Breast epithelium (tissue), 3 donors: ENCODE measurements around the gene PLCH2.

Source experiments
- POLR2A ChIP-seq: fragments of 450-650 bp; IDR thresholded peaks from one replicate; pipeline ENCODE4 v1.6.1; 2016; ENCODE audit warnings: antibody characterized with exemption, mild to moderate bottlenecking, moderate library complexity
- POLR2AphosphoS5 ChIP-seq, 3 donors: sonication (generic); formaldehyde crosslinking; IDR thresholded peaks; one replicate each; pipeline ENCODE4 v1.6.1; 2017; ENCODE audit warnings: antibody characterized with exemption in 3 of 3
- TF ChIP-seq, protein P1 (sequence below), 3 donors: fragments of 450-650 bp; IDR thresholded peaks; one replicate each; pipeline ENCODE4 v1.5.1; 2016 to 2017; ENCODE audit warnings: antibody characterized with exemption in 3 of 3, mild to moderate bottlenecking in 3 of 3, moderate library complexity in 3 of 3

DNA sequence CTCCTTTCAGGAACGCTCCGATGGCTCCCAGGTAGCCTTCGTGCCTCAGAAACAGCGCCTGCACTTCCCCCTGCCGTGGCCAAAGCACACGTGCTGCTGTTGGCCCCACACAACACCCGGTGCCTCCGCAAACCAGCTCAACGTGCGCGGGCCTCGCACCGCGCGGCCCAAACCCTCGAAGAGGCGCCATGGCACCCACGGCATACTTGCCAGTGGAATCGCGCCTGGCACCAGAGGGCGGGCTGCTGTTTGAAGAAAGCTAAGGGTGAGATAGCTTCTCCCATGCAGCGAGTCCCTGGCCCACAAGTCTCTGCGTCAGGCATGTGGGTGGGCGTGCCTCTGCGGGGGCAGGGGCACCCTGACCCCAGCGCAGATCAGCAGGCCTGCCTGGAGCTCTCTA is 42.4 kb downstream of the PLCH2 start:
- TF ChIP-seq, protein P1, sequence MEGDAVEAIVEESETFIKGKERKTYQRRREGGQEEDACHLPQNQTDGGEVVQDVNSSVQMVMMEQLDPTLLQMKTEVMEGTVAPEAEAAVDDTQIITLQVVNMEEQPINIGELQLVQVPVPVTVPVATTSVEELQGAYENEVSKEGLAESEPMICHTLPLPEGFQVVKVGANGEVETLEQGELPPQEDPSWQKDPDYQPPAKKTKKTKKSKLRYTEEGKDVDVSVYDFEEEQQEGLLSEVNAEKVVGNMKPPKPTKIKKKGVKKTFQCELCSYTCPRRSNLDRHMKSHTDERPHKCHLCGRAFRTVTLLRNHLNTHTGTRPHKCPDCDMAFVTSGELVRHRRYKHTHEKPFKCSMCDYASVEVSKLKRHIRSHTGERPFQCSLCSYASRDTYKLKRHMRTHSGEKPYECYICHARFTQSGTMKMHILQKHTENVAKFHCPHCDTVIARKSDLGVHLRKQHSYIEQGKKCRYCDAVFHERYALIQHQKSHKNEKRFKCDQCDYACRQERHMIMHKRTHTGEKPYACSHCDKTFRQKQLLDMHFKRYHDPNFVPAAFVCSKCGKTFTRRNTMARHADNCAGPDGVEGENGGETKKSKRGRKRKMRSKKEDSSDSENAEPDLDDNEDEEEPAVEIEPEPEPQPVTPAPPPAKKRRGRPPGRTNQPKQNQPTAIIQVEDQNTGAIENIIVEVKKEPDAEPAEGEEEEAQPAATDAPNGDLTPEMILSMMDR (IDR thresholded peaks at IDR 0.05), result no peak
- TF ChIP-seq POLR2A, result no peak
- TF ChIP-seq POLR2AphosphoS5 (IDR thresholded peaks at IDR 0.05), result no peak
